Stimulated activated CD8-positive, alpha-beta memory T cell treated with anti-CD3 and anti-CD28 coated beads, Interleukin-15, amount 100 ng/mL, for 24 hours (primary cell): ENCODE results near the gene PDE3A.
"Not testable (repeated sequence)": the region's sequence is repeated elsewhere in the genome, so short reads cannot be mapped to it uniquely, and the experiment has no call there.

Experiments
- DNase-seq: peaks from one replicate; pipeline ENCODE4 v3.0.0-alpha.2; 2020; ENCODE audit warnings: low read depth

PDE3A gene

GRCh38 chr12:20368114-20368650, at the start of gene PDE3A:
TSS of gene PDE3A (plus strand) at chr12:20368537. CDS start at chr12:20369285, 748 bp downstream.
- DNase-seq = no peak

- DNase-seq = no peak
Measured at GRCh38 chr12:20319366-20319765, 49.0 kb upstream of the PDE3A start.

- DNase-seq = no peak
Measured at GRCh38 chr12:20320552-20320951, 47.8 kb upstream of the PDE3A start.

- DNase-seq = not testable (repeated sequence)
Measured at GRCh38 chr12:20330826-20331505, 37.4 kb upstream of the PDE3A start.

- DNase-seq = no peak
Measured at GRCh38 chr12:20339060-20339459, 29.3 kb upstream of the PDE3A start.

GRCh38 chr12:20342111-20342510, 26.2 kb upstream of the PDE3A start:
- no peak for DNase-seq

- DNase-seq = no peak
Measured at GRCh38 chr12:20345866-20346265, 22.5 kb upstream of the PDE3A start.

GRCh38 chr12:20350026-20350425, 18.3 kb upstream of the PDE3A start:
- DNase-seq = no peak

- DNase-seq = no peak
Measured at GRCh38 chr12:20350495-20350894, 17.8 kb upstream of the PDE3A start.

- DNase-seq = no peak
Measured at GRCh38 chr12:20351406-20351805, 16.9 kb upstream of the PDE3A start.

GRCh38 chr12:20356048-20356447, 12.3 kb upstream of the PDE3A start:
- DNase-seq = no peak

- no peak for DNase-seq
Measured at GRCh38 chr12:20360407-20360806, 7.9 kb upstream of the PDE3A start.

- no peak for DNase-seq
Measured at GRCh38 chr12:20361416-20361815, 6.9 kb upstream of the PDE3A start.

GRCh38 chr12:20364501-20364900, 3.8 kb upstream of the PDE3A start:
- no peak for DNase-seq

GRCh38 chr12:20366776-20367409, 1.4 kb upstream of the PDE3A start:
- no peak for DNase-seq

GRCh38 chr12:20367583-20368113, 689 bp upstream of the PDE3A start:
- DNase-seq = no peak

GRCh38 chr12:20368651-20369304, 441 bp downstream of the PDE3A start:
- DNase-seq = no peak

- DNase-seq = no peak
Measured at GRCh38 chr12:20369305-20370013, 1.1 kb downstream of the PDE3A start.

- DNase-seq = no peak
Measured at GRCh38 chr12:20370014-20370386, 1.7 kb downstream of the PDE3A start.

GRCh38 chr12:20370866-20371519, 2.7 kb downstream of the PDE3A start:
- DNase-seq = no peak

- DNase-seq = no peak
Measured at GRCh38 chr12:20372326-20373096, 4.2 kb downstream of the PDE3A start.
